Measurements from ENCODE around the gene PHACTR1.
A peak's percentile ranks its signal among the peaks of the same experiment; 100 is the strongest.
"Not testable (repeated sequence)": the region's sequence is repeated elsewhere in the genome, so short reads cannot be mapped to it uniquely, and the experiment has no call there.

PHACTR1 gene

DNA sequence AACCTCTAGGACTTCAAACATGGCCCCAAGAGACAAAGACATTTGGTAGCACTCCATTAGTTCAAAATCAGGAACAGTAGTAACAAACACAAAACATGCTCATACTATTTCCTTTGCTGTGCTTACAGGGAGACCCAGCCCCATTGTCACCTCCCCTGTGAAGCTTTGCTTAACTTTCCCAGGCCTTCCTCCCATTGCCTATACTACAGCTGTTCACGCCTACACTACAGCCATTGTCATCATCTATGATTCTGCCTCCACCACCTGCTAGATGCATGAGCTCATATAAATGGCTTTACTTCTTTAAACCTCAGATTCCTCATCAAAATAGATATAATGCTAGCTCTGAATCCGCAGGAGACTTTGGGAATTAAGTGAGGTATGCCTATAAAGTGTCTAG, 8.7 kb downstream of the PHACTR1 start:
- no peaks in the 10 kb centered on the region for H3K36me3 Mint-ChIP-seq (ENCODE audit: low read depth)

DNA sequence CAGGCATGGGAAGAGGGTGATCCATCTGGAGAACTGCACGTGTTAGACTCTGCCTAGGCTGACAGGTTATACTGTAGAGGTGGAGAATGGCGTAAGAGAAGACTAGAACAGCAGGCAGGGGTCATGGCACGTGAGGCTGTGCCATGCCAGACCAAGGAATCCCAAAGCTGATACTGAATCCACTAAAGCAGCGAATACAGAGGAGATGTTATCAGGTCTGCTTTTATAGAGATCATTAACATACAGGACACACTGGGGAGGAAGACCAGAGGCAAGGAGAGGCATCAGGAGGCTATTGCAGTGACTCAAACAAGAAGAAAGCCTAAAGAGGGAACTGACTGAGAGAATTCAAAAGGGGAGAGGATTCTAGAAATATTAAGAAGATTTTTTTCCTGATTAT, 12.9 kb downstream of the PHACTR1 start:
- no peak for DNase-seq
- H3K36me3 Mint-ChIP-seq (ENCODE audit: low read depth), result no peaks in the 10 kb centered on the region
- H3K4me1 Mint-ChIP-seq (ENCODE audit: low read depth), result no peaks in the 10 kb centered on the region
- H3K9me3 Mint-ChIP-seq, result peaks cover 2% of the 10 kb centered on the region
- no peak overlapping the region for H3K27ac Mint-ChIP-seq
- H3K4me3 Mint-ChIP-seq, result no peak overlapping the region
- H3K27me3 Mint-ChIP-seq, result peaks cover 11% of the 10 kb centered on the region

More for the DNA sequence above, 8.7 kb downstream of the PHACTR1 start:
- no peak overlapping the region for H3K4me3 Mint-ChIP-seq
- no peak overlapping the region for H3K27ac Mint-ChIP-seq
- no peaks in the 10 kb centered on the region for H3K4me1 Mint-ChIP-seq (ENCODE audit: low read depth)
- H3K9me3 Mint-ChIP-seq, result no peaks in the 10 kb centered on the region
- peaks cover 15% of the 10 kb centered on the region for H3K27me3 Mint-ChIP-seq
- no peak for DNase-seq

DNA sequence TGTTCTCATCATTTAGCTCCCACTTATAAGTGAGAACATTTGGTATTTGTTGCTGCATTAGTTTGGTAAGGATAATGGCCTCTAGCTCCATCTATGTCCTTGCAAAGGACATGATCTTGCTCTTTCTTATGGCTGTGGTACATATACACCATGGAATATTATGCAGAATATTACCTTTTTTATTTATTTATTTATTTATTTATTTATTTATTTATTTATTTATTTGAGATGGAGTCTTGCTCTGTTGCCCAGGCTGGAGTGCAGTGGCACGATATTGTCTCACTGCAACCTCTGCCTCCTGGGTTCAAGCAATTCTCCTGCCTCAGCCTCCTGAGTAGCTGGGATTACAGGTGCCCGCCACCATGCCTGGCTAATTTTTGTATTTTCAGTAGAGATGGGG, 14.2 kb downstream of the PHACTR1 start:
- H3K4me1 Mint-ChIP-seq (ENCODE audit: low read depth); H3K36me3 Mint-ChIP-seq (ENCODE audit: low read depth); DNase-seq; H3K27ac Mint-ChIP-seq; H3K4me3 Mint-ChIP-seq; H3K9me3 Mint-ChIP-seq; H3K27me3 Mint-ChIP-seq: not testable (repeated sequence)

DNA sequence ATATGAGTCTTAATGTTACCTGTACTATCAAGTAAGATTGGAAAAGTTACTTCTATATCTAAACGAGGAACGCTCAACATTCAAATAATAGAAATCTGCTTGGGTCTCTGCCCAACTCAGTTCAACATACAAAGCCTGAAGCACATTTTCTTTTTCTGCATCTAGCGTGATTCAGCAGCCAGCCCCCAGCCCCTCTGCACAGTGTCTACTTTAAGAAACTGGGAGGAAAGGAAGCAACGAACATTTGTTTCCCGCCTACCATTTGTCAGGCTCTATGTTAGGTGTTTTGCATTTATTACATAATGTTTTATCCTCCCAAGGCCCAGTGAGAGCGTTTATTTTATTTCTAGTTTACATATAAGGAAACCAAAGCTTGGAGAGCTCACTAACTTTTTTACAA, 17.3 kb downstream of the PHACTR1 start:
- Mint-ChIP-seq H3K9me3 (peaks cover 2% of the 10 kb centered on the region), H3K27ac (no peak overlapping the region), H3K36me3 (ENCODE audit: low read depth) (no peaks in the 10 kb centered on the region), H3K27me3 (peaks cover 2% of the 10 kb centered on the region), H3K4me3 (no peak overlapping the region), H3K4me1 (ENCODE audit: low read depth) (no peaks in the 10 kb centered on the region)
- no peak for DNase-seq

DNA sequence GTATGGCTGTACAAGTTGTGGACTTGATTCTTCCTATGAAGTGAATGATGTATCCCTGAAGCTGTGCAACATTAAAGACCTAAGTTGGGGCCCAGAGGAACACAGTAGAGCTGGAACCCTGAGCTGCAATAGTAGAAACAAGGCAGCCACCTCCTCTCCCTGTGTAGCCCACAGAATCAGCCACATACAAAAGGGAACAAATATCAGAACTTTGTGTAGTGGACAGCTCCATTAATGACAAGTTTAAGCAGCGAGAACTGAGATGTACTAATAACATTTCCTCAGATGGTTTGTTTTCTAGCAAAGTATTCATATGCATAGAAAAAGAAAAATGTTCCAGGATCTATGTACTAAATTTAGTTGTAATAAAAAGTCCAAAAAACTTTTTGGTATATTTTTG, 19.2 kb downstream of the PHACTR1 start:
- Mint-ChIP-seq H3K27me3 (peaks cover 2% of the 10 kb centered on the region), H3K9me3 (peaks cover 2% of the 10 kb centered on the region), H3K36me3 (ENCODE audit: low read depth) (no peaks in the 10 kb centered on the region), H3K4me3 (no peak overlapping the region), H3K27ac (no peak overlapping the region), H3K4me1 (ENCODE audit: low read depth) (no peaks in the 10 kb centered on the region)
- no peak for DNase-seq

DNA sequence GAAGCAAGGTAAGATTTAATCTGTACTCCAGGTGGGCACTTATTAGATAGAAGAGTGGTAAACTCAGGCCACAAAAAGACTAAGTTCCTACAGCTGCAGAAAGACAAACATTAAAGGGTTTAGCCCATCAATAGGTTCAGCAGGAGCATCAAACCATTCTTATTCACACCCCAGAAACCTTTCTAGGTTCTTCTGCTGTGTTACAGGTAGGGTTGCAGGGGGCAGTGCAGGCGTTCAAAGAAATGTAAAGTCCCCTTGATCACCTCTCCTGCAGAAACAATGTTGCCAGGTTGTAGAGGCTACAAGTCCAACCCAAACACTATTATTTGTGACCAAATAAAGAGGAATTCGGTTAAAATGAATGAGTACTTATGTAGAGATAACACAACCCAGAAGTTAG, 31.8 kb downstream of the PHACTR1 start:
- H3K4me1 Mint-ChIP-seq (ENCODE audit: low read depth), result peaks cover 3% of the 10 kb centered on the region
- H3K27ac Mint-ChIP-seq, result no peak overlapping the region
- H3K9me3 Mint-ChIP-seq, result peaks cover 20% of the 10 kb centered on the region
- no peaks in the 10 kb centered on the region for H3K36me3 Mint-ChIP-seq (ENCODE audit: low read depth)
- no peak overlapping the region for H3K4me3 Mint-ChIP-seq
- H3K27me3 Mint-ChIP-seq, result peaks cover 61% of the 10 kb centered on the region
- DNase-seq, result no peak

GRCh38 chr6:12748815-12749521, 32.4 kb downstream of the PHACTR1 start:
- Mint-ChIP-seq H3K36me3 (ENCODE audit: low read depth) (no peaks in the 10 kb centered on the region), H3K9me3 (peaks cover 20% of the 10 kb centered on the region), H3K4me1 (ENCODE audit: low read depth) (peaks cover 3% of the 10 kb centered on the region), H3K27ac (no peak overlapping the region), H3K27me3 (peaks cover 61% of the 10 kb centered on the region), H3K4me3 (no peak overlapping the region)
- no peak for DNase-seq

DNA sequence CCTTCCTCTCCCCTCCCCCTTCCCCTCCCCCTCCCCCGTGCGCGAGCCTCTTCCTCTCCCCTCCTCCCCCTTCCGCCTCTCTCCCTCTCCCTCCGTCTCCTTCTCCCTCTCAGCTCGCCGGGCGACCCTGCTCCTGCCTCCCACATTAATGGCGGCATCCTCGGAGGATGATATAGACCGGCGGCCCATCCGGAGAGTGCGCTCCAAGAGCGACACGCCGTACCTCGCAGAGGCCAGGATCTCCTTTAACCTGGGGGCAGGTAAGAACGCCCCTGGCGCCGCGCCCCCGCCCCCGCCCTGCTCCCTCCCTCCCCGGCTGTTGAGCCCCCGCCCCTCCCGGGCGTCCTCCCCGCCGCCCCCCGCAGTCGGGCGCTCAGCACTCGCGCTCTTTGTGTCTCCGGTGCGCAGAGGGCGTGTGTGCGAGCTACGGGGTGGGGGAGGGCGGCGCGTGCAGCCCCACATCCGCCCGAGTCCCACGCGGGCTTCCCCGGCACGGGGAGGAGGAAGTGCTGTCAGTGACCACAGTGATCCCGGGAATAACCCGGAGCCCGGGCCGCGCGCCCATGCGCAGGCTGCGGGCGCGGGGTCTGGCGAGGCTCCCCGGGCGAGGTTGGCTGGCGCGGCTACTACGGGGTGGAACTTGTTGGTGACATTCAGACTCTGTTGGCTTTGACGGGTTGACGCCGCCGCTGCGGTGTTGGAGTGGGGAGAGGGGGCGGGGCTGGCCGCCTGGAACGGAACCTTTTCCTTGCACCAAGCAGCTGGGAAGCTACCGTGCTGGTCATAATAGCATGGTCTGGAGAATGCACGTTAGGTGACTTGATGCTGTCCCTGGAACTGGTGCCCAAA, 33.2 kb downstream of the PHACTR1 start:
- Mint-ChIP-seq H3K36me3 (ENCODE audit: low read depth) (no peaks in the 10 kb centered on the region), H3K4me1 (ENCODE audit: low read depth) (peaks cover 3% of the 10 kb centered on the region), H3K9me3 (peaks cover 14% of the 10 kb centered on the region), H3K27ac (no peak overlapping the region), H3K4me3 (no peak overlapping the region), H3K27me3 (peaks cover 61% of the 10 kb centered on the region)
- DNase-seq, result no peak

- peaks cover 3% of the 10 kb centered on the region for H3K4me1 Mint-ChIP-seq (ENCODE audit: low read depth)
These were observed 33.8 kb downstream of the PHACTR1 start for GRCh38 chr6:12750416-12750815.

GRCh38 chr6:12751694-12752325, 35.2 kb downstream of the PHACTR1 start:
- Mint-ChIP-seq H3K27me3 (peaks cover 54% of the 10 kb centered on the region), H3K36me3 (ENCODE audit: low read depth) (no peaks in the 10 kb centered on the region), H3K9me3 (peaks cover 7% of the 10 kb centered on the region), H3K4me1 (ENCODE audit: low read depth) (peaks cover 3% of the 10 kb centered on the region), H3K27ac (no peak overlapping the region), H3K4me3 (no peak overlapping the region)
- peak; percentile 30 for DNase-seq

More at GRCh38 chr6:12750416-12750815, 33.8 kb downstream of the PHACTR1 start:
- peaks cover 61% of the 10 kb centered on the region for H3K27me3 Mint-ChIP-seq
- no peak overlapping the region for H3K4me3 Mint-ChIP-seq
- DNase-seq, result no peak
- no peaks in the 10 kb centered on the region for H3K36me3 Mint-ChIP-seq (ENCODE audit: low read depth)
- H3K27ac Mint-ChIP-seq, result no peak overlapping the region
- peaks cover 10% of the 10 kb centered on the region for H3K9me3 Mint-ChIP-seq

GRCh38 chr6:12753036-12753435, 36.5 kb downstream of the PHACTR1 start:
- Mint-ChIP-seq H3K36me3 (ENCODE audit: low read depth) (no peaks in the 10 kb centered on the region), H3K9me3 (peaks cover 7% of the 10 kb centered on the region), H3K27ac (no peak overlapping the region), H3K27me3 (peaks cover 46% of the 10 kb centered on the region), H3K4me3 (no peak overlapping the region), H3K4me1 (ENCODE audit: low read depth) (peaks cover 3% of the 10 kb centered on the region)
- no peak for DNase-seq

- no peak overlapping the region for H3K27ac Mint-ChIP-seq
- peaks cover 6% of the 10 kb centered on the region for H3K27me3 Mint-ChIP-seq
- H3K9me3 Mint-ChIP-seq, result no peaks in the 10 kb centered on the region
- no peak overlapping the region for H3K4me3 Mint-ChIP-seq
- H3K36me3 Mint-ChIP-seq (ENCODE audit: low read depth), result no peaks in the 10 kb centered on the region
- H3K4me1 Mint-ChIP-seq (ENCODE audit: low read depth), result no peaks in the 10 kb centered on the region
- DNase-seq, result no peak
These were observed 43.7 kb downstream of the PHACTR1 start for GRCh38 chr6:12760226-12760625.

GRCh38 chr6:12760911-12761310, 44.3 kb downstream of the PHACTR1 start:
- H3K9me3 Mint-ChIP-seq, result no peaks in the 10 kb centered on the region
- peaks cover 6% of the 10 kb centered on the region for H3K27me3 Mint-ChIP-seq
- no peaks in the 10 kb centered on the region for H3K36me3 Mint-ChIP-seq (ENCODE audit: low read depth)
- DNase-seq, result no peak
- H3K4me1 Mint-ChIP-seq (ENCODE audit: low read depth), result no peaks in the 10 kb centered on the region
- H3K27ac Mint-ChIP-seq, result no peak overlapping the region
- no peak overlapping the region for H3K4me3 Mint-ChIP-seq

DNA sequence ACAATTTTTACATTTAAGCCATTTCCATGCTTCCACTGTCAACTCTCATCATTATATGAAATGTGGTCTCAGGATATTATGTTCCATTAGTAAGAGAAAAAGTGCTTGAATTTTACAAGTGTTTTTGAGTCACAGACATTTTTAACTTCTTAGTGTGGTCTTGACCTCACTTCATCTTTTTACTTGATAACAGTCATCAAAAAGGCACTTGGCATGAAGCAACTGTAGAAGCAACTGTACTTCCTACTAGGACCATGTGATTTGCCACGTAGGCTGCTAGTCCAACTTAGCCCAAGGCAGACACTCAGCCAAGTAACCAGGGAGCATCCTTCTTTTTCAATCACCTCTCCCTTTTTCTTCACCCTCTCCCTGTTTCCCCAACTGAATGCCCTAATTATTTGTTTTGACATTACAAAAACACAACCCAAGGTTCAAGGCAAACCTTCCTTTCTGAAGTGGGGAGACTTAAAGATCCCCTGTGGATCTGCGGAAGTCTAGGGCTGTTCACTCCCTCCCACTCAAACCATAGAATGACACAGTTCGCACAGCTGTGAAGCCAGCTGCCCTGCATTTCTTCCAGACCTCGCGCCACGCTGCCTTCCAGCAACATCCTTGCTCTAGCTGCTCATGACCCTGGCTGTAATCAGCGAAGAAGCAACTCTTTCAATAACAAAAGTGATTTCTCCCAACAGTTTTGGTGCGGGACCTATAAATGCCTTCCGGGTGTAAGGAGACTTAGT, 45.0 kb downstream of the PHACTR1 start:
- Mint-ChIP-seq H3K36me3 (ENCODE audit: low read depth) (no peaks in the 10 kb centered on the region), H3K9me3 (no peaks in the 10 kb centered on the region)

More for the DNA sequence above, 45.0 kb downstream of the PHACTR1 start:
- DNase-seq, result no peak
- Mint-ChIP-seq H3K4me3 (no peak overlapping the region), H3K27me3 (peaks cover 6% of the 10 kb centered on the region), H3K4me1 (ENCODE audit: low read depth) (no peaks in the 10 kb centered on the region), H3K27ac (no peak overlapping the region)
